ENCODE measurements around the gene ASPG.

GRCh38 chr14:104142946-104143470, 57.5 kb downstream of the ASPG start:
- no peak for TF ChIP-seq CTCF (IDR thresholded peaks at IDR 0.05; ENCODE audit: insufficient read depth, low read length, poor library complexity, severe bottlenecking)
- no peak for TF ChIP-seq EZH2phosphoT487 (conservative IDR thresholded peaks at IDR 0.05; ENCODE audit: low read length)
